Superior temporal gyrus (tissue), 1 donor: ENCODE data around the gene ANKRD34A.

Experiments used
- DNase-seq: peaks from one replicate; pipeline ENCODE4 v3.0.0-alpha.2; 2016; ENCODE audit errors: extremely low spot score

Gene ANKRD34A

DNA sequence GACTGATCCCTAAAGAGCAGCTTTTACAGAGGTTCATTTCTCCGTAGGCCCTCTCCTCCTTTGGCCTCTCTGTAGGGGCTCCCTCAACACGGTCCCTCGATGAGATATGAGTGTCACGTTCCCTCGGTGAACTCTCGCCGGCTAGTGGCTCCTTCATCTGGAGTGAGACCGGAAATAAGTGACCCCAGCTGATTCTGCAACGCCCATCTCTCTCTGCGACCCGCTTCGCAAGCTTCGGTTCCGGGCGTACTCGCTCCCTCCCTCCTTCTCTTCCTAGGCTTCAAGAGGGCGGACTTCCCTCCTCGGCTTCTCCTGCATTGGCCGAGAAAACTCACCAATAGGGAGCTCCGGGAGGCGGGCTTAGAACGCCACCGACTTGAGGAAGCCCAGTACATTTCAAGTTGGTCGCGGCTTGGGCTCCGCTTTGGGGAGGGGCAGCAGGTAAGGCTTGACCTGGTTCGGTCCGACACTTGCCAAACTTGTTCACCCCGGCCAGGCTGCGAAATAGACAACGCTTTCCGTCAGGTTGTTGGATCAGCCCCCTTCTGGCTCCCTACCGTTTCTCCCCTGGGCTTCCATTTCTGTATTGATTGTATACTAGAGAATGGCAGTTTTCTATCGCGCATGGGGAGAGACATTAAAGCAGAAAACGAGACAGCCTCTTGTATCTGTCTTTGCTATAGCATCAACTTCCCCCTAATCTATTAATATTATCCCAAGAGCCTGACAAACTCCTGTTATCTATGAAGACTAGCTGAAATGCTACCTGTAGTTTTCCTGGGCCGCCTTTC, at the start of gene ANKRD34A, which contains the start of gene POLR3GL:
ANKRD34A (minus strand) TSS at position 248 of the 791 bp plus-strand sequence. CDS start 2,816 bp downstream, outside the sequence.
POLR3GL (plus strand) TSS at position 363 of the 791 bp plus-strand sequence. CDS start 10,176 bp downstream, outside the sequence.
- peak; percentile 97 for DNase-seq

DNA sequence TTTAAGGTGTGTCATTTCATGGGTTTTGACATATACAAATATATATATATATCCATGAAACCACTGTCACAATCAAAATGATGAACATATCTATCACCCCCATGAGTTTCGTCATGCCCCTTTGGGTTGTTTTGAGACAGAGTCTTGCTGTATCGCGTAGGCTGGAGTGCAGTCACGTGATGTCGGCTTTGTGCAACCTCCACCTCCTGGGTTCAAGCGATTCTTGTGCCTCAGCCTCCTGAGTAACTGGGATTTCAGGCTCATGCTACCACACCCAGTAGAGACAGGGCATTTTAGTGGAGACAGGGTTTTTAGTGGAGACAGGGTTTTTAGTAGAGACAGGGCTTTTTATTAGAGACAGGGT, 49.2 kb upstream of the ANKRD34A start:
- DNase-seq = no peak

DNA sequence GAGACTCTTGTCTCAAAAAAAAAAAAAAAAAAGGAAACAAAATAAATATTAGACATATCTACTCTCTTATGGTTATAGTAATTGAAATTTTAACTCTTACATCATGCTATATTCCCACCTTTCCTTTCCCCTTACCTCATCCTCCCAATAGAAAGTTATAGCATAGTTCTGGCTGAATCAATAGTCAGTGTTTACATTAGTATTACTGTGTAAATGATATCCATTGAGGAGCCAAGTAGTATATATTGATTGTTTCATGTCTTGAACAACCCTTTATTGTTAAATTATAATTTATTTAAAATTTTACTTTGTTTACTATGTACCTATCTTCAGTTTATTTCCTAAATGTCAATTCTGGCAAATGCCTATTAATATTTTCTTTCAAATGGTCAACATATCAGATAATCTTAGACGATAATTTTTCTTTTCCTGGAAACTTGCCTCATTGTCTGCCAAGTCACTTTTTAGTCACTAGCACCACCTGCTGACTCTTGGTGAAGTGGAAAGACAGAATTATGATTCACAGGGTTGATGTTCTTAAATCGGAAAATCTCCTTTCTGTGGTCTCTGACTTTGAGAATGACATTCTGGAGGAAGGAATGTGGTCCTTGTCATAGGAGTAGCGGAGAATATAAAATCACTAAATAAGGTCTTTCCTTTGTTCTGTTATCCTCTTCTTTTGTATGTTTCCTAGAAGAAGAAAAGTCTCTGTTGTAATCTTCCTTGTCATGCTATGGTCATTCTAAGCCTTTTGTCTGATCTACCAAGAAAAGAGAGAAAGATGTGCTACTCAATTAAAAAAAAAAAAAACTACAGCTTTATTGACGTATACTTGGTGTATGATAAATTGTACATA, 48.6 kb upstream of the ANKRD34A start:
- DNase-seq = peak; percentile 90

DNA sequence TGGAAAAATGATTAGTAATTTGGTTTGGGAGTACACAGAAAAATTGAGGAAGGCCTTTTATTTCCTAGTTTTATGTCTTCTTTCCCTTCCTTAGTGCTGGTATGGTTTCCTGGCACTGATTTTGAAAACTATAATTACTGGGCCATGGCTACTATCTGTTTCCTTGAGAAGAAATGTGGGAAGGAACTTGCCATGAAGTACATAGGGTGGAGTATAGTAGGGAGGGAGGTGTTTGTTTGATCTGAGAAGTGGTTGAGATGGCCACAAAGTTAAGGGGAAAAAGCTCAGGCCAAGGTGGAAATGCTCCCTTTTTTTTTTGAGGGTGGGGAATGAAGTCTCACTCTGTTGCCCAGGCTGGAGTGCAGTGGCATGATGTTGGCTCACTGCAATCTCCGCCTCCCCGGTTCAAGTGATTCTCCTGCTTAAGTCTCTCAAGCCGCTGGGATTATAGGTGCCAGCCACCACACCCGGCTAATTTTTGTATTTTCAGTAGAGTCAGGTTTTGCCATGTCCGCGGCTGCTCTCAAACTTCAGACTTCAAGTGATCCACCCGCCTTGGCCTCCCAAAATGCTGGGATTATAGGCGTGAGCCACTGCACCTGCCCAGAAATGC, 45.9 kb upstream of the ANKRD34A start:
- no peak for DNase-seq

GRCh38 chr1:146007489-146008133, 43.2 kb upstream of the ANKRD34A start:
- no peak for DNase-seq

- no peak for DNase-seq
These were observed 37.3 kb upstream of the ANKRD34A start for GRCh38 chr1:146001709-146002108.

- no peak for DNase-seq
These were observed 35.1 kb upstream of the ANKRD34A start for GRCh38 chr1:145999321-146000024.

- DNase-seq = peak; percentile 77
These were observed 33.3 kb upstream of the ANKRD34A start for GRCh38 chr1:145997718-145998023.

DNA sequence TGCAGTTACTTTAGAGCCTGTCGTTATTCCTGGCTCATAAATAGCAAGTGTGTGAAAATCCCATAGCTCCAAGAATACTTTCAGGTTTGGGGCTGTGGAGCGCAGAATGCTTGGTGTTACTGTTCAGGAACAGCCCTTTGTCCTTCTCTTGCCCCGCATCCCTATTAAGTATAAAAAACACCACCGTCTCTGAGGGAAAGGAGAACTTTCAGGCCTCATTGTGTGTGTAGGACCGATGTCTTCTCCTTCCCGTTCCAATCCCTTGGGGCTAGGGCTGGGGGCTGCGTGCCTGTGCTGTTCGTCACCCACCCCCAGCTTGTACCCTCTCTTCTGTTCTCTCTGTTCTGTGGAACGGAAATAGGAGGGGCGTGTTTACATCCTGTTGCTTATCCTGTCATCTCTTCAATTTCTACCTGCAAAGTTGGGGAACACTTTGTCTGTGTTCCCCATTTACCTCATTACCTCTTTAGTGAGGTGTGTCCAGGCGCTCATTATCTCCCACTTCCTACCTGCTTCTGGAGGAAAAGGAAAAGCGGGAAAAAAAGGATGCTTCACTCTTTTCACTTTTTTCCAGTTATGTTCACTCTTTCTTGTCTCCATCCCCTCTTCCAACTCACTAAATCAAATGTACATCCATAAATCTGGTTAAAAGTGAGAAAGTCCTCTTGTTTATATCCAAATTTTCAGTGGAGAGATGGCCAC, 32.8 kb upstream of the ANKRD34A start:
- no peak for DNase-seq

DNA sequence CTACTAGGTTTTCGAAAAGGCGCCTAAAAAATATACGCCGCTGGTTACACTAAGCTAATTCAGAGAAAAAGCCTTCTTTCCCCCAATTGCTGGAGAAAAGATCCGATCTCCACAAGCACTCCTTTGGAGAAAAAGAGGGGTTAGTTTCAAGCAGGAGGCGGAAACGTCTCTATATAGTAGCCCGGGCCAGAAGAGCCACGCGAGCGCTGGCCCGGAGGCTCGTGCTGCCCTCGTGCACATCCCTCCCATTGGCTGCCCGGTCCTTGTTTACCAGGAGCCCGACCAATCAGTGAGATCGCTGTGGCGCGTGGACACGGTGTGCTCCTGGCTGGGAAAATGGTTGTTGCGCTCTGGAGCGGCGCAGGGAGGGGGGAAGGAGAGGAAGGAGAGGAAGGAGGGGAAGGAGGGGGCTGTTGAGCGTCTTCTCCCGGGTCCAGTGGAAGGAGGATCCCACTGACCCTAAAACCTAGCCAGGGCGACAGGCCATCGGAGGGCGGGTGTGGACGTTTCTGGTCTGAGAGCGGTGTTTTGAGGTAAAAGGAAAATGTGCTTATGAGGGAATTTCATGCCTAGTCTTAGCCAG, 32.1 kb upstream of the ANKRD34A start, which contains the start of gene TXNIP:
TXNIP (minus strand) TSS at position 147 of the 583 bp plus-strand sequence. CDS start 313 bp downstream, outside the sequence.
- peak; percentile 100 for DNase-seq

GRCh38 chr1:145995964-145996432, 31.6 kb upstream of the ANKRD34A start:
- DNase-seq = no peak

DNA sequence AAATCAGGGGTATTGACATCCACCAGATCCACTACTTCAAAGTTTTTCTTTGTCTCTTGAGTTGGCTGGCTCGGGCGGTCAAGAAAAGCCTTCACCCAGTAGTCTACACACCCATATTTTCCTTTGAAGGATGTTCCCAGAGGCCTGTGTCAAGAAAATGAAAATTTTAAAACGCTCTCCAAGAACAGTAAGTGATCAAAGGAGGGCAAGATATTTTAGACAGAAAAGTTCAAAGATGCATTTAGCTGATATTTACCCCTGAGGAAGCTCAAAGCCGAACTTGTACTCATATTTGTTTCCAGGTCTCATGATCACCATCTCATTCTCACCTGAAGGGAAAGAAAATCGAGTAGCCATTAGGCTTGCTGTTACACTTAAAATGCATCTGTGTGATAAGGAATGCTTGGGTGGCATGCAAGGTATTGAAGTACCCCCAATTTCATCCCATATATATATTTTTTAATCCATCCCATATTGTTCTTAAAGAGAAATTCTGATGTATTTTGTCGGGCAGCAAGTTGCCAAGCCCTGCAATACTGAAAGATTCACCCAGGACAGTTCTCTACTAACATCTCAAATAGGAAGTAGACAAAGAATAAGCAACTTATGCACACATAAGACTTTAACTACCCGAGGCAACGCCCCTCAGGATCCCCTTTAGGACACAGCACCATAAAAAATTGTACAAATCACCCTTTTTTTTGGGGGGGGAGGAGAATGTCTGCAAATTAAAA, 30.9 kb upstream of the ANKRD34A start:
- no peak for DNase-seq

DNA sequence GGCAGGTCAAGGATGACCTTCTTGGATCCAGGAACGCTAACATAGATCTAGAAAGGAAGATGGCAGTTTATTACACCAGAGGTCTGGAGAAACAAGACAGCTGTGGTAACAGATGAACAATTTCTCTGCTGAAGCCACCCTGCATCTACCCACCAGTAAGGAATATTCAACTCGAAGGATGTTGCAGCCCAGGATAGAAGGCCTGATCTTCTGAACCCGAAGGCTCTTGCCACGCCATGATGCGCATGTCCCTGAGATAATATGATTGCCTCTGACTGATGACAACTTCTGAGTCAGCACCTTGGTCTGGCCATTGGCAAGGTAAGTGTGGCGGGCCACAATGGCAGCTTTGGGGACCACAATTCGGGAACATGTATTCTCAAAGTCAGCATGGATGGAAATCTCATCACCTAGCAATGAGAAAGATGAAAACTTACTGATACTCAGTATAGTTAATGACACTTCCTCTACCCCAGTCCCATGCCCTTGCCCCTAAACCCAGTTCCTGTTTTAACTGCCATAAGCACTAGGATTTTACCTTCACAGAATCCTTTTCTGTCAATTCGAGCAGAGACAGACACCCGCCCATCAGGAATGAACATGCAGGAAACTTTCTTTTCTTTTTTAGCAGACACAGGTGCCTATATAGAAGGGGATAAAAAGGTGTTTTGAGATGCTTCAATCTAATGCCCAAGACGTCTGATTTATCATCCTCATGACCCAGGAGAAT, 30.2 kb upstream of the ANKRD34A start:
- no peak for DNase-seq

GRCh38 chr1:145993618-145994390, 29.4 kb upstream of the ANKRD34A start:
- DNase-seq = no peak

GRCh38 chr1:145992958-145993617, 28.7 kb upstream of the ANKRD34A start:
- no peak for DNase-seq

- no peak for DNase-seq
These were observed 28.1 kb upstream of the ANKRD34A start for GRCh38 chr1:145992502-145992936.

GRCh38 chr1:145991735-145992412, 27.5 kb upstream of the ANKRD34A start:
- no peak for DNase-seq
